Ammon's horn (tissue), 1 donor: Measurements from ENCODE around the gene PRDM13.
A peak's percentile ranks its signal among the peaks of the same experiment; 100 is the strongest.
"Not testable (repeated sequence)": the region's sequence is repeated elsewhere in the genome, so short reads cannot be mapped to it uniquely, and the experiment has no call there.

ENCODE experiments used
- DNase-seq: peaks from one replicate; pipeline ENCODE4 v3.0.0-alpha.2; 2016; ENCODE audit warnings: low spot score

Gene PRDM13

GRCh38 chr6:99606656-99607415 is at the start of gene PRDM13:
Gene PRDM13, plus strand, starts transcription at chr6:99606833. Its CDS starts 202 bp downstream, at chr6:99607035.
- DNase-seq = no peak

- DNase-seq = no peak
These were observed 47.6 kb upstream of the PRDM13 start for GRCh38 chr6:99559057-99559456.

- DNase-seq = no peak
These were observed 46.0 kb upstream of the PRDM13 start for GRCh38 chr6:99560668-99561067.

- no peak for DNase-seq
These were observed 43.4 kb upstream of the PRDM13 start for GRCh38 chr6:99563056-99563723.

- DNase-seq = peak; percentile 87
These were observed 38.3 kb upstream of the PRDM13 start, which contains the start of gene CCNC for GRCh38 chr6:99568103-99568933. Gene CCNC, minus strand, starts transcription at chr6:99568660. Its CDS starts 133 bp downstream, at chr6:99568527.

- no peak for DNase-seq
These were observed 32.5 kb upstream of the PRDM13 start for GRCh38 chr6:99573980-99574617.

- DNase-seq = no peak
These were observed 30.9 kb upstream of the PRDM13 start for GRCh38 chr6:99575544-99576227.

GRCh38 chr6:99579781-99580180 is 26.9 kb upstream of the PRDM13 start:
- no peak for DNase-seq

GRCh38 chr6:99587792-99588191 is 18.8 kb upstream of the PRDM13 start:
- DNase-seq = no peak

GRCh38 chr6:99588618-99589289 is 17.9 kb upstream of the PRDM13 start:
- peak; percentile 65 for DNase-seq

- DNase-seq = no peak
These were observed 17.4 kb upstream of the PRDM13 start for GRCh38 chr6:99589290-99589672.

GRCh38 chr6:99589907-99590493 is 16.6 kb upstream of the PRDM13 start:
- DNase-seq = no peak

GRCh38 chr6:99590728-99591672 is 15.6 kb upstream of the PRDM13 start:
- DNase-seq = no peak

- no peak for DNase-seq
These were observed 14.8 kb upstream of the PRDM13 start for GRCh38 chr6:99591673-99592364.

- DNase-seq = no peak
These were observed 13.7 kb upstream of the PRDM13 start for GRCh38 chr6:99592900-99593299.

GRCh38 chr6:99594696-99595095 is 11.9 kb upstream of the PRDM13 start:
- DNase-seq = not testable (repeated sequence)

- no peak for DNase-seq
These were observed 3.9 kb upstream of the PRDM13 start for GRCh38 chr6:99602520-99603420.
